Measurements from ENCODE around the gene CYP2U1.

The CYP2U1 gene

GRCh38 chr4:107987916-107988762 is 56.8 kb downstream of the CYP2U1 start:
- no peak for DNase-seq (ENCODE audit: low spot score)

- DNase-seq (ENCODE audit: low spot score) = no peak
Measured at GRCh38 chr4:107988763-107989035, 57.4 kb downstream of the CYP2U1 start.

DNA sequence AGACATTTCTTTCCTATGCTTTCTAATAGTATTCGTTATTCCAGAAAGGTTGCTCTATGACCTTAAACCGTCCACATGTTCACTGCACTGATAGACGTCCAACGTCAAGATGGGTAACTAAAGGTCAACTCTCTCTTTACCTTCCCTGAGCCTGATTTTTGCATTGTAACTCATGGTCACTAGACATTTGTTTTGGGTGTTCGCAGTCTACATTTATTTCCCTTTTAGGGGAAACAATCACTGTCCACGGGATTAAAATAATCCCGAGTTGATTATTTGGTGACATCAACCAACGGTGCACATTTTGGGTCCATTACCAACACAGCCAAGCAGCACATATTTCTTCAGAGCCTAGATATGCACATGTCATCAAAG is 57.8 kb downstream of the CYP2U1 start:
- no peak for DNase-seq (ENCODE audit: low spot score)

DNA sequence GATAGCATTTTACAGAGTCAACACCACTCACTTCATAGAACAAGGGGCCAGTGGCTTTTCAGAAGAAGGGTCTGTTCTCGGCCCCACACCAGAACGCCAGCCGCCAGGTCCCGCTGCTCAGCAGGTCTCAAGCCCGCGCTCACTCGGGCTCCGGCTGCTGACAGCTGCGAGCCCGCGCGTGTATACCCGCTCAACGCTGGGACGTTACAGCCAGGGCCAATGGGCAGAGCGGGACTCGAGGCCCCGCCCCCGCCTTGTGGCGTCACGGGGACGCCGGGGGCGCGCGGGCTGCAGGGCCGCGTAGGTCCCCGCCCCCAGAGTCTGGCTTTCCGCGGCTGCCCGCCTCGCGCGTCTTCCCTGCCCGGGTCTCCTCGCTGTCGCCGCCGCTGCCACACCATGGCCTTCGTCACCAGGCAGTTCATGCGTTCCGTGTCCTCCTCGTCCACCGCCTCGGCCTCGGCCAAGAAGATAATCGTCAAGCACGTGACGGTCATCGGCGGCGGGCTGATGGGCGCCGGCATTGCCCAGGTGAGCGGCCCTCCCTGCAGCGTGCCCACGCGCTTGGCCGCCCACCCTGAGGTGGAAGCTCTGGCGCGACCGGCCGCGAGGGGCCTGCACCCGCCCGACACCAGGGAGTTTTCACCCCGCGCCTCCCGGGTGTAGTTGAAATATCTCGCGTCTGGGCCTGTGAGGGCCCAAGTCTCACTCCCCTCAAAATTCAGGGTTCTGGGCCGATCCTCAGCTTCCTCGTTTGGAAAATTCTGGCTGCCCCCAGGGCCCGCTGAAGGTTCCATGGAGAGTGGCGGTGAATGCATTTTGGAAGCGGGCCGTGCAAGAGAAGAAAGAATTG is 58.4 kb downstream of the CYP2U1 start, which contains the start of gene HADH:
Gene HADH (plus strand): TSS at position 353 of the 850 bp plus-strand sequence. CDS start 44 bp downstream, at position 397.
- peak; percentile 93 for DNase-seq (ENCODE audit: low spot score)

GRCh38 chr4:107991945-107992630 is 60.7 kb downstream of the CYP2U1 start:
- no peak for DNase-seq (ENCODE audit: low spot score)

GRCh38 chr4:107993969-107994368 is 62.6 kb downstream of the CYP2U1 start:
- DNase-seq (ENCODE audit: low spot score) = no peak

- no peak for DNase-seq (ENCODE audit: low spot score)
Measured at GRCh38 chr4:107994894-107995293, 63.5 kb downstream of the CYP2U1 start.

DNA sequence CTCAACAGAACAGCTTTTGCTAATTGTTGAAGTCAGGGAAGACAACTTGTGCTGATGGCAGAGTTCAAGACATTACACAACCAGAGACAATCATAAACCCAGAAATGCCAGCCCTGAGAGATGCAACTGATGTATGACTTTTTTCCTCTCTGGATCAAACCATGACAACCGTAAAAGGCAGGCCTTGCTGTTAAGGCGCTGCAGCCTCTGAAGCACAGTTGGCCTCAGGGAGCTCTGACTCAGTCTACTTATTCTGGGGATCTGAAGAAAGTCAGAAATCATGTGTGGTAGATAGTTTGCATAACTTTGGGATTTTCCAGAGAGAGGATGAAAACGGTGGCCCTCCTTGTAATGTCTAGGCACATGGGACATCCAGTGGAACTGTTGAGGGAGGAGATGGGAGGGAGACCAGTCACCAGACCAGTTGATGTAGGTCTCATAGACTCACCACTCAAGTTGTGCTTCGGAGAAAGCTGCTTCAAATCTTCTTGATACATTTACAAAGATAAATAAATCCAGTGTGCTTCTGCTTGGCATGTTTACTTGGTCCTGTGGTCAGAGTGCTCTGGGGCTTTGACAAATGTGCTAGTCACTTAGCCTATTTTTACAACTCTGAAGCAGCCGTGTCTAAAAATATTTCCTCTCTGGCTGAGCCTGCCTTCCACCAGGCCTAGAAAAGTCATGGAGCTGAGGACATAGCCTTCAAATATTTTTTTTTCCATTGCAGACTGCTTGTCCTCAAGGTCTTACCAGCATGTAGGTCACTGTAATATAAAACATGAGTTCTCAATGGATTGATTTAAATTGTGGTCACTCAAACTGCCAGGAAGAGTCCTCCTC is 65.8 kb downstream of the CYP2U1 start:
- no peak for DNase-seq (ENCODE audit: low spot score)

GRCh38 chr4:107997794-107998193 is 66.4 kb downstream of the CYP2U1 start:
- no peak for DNase-seq (ENCODE audit: low spot score)

- DNase-seq (ENCODE audit: low spot score) = no peak
Measured at GRCh38 chr4:107999932-108000539, 68.7 kb downstream of the CYP2U1 start.

- no peak for DNase-seq (ENCODE audit: low spot score)
Measured at GRCh38 chr4:108001540-108002135, 70.3 kb downstream of the CYP2U1 start.

Data from CD4-positive, alpha-beta T cell treated with Interleukin-6 at 100 ng/mL for 8 hours (primary cell).